ENCODE measurements around the gene SRL.
"Not testable (repeated sequence)": the region's sequence is repeated elsewhere in the genome, so short reads cannot be mapped to it uniquely, and the experiment has no call there.

SRL gene

GRCh38 chr16:4261557-4262172 lies 19.8 kb upstream of the SRL start:
- no peak overlapping the region for H3K27ac ChIP-seq (ENCODE audit: low read depth, low read length)
- no peak overlapping the region for H3K4me3 ChIP-seq (ENCODE audit: low read depth in 1 of 2, low read length in 2 of 2)
- H3K36me3 ChIP-seq (ENCODE audit: control insufficient read depth in 1 of 2, insufficient read depth in 2 of 2, low read length in 2 of 2), result peaks cover 0 to 13% of the 10 kb centered on the region in 2 donors
- no peak overlapping the region for H3K9ac ChIP-seq (ENCODE audit: low read depth in 1 of 2, low read length in 2 of 2)
- H3K9me3 ChIP-seq (ENCODE audit: control insufficient read depth in 1 of 2, low read length in 2 of 2), result no peaks in the 10 kb centered on the region
- H3K4me1 ChIP-seq (ENCODE audit: control insufficient read depth in 1 of 2, insufficient read depth in 2 of 2, low read length in 2 of 2), result peaks cover 30 to 37% of the 10 kb centered on the region in 2 donors
- H3K27me3 ChIP-seq (ENCODE audit: control insufficient read depth in 1 of 2, insufficient read depth in 2 of 2, low read length in 2 of 2), result no peaks in the 10 kb centered on the region

GRCh38 chr16:4260360-4260759 lies 18.5 kb upstream of the SRL start:
- Histone ChIP-seq H3K9ac (ENCODE audit: low read depth in 1 of 2, low read length in 2 of 2) (peak overlapping the region in 1 of 2 donors; percentile 2), H3K4me1 (ENCODE audit: control insufficient read depth in 1 of 2, insufficient read depth in 2 of 2, low read length in 2 of 2) (peaks cover 26 to 37% of the 10 kb centered on the region in 2 donors), H3K4me3 (ENCODE audit: low read depth in 1 of 2, low read length in 2 of 2) (peak overlapping the region; percentile 25 to 34), H3K36me3 (ENCODE audit: control insufficient read depth in 1 of 2, insufficient read depth in 2 of 2, low read length in 2 of 2) (peaks cover 0 to 13% of the 10 kb centered on the region in 2 donors), H3K27ac (ENCODE audit: low read depth, low read length) (no peak overlapping the region), H3K27me3 (ENCODE audit: control insufficient read depth in 1 of 2, insufficient read depth in 2 of 2, low read length in 2 of 2) (no peaks in the 10 kb centered on the region), H3K9me3 (ENCODE audit: control insufficient read depth in 1 of 2, low read length in 2 of 2) (no peaks in the 10 kb centered on the region)

GRCh38 chr16:4257646-4258556 lies 16.0 kb upstream of the SRL start:
- no peak overlapping the region for H3K9ac ChIP-seq (ENCODE audit: low read depth in 1 of 2, low read length in 2 of 2)
- H3K4me1 ChIP-seq (ENCODE audit: control insufficient read depth in 1 of 2, insufficient read depth in 2 of 2, low read length in 2 of 2), result peaks cover 13 to 19% of the 10 kb centered on the region in 2 donors
- H3K9me3 ChIP-seq (ENCODE audit: control insufficient read depth in 1 of 2, low read length in 2 of 2), result no peaks in the 10 kb centered on the region
- H3K27me3 ChIP-seq (ENCODE audit: control insufficient read depth in 1 of 2, insufficient read depth in 2 of 2, low read length in 2 of 2), result no peaks in the 10 kb centered on the region
- H3K27ac ChIP-seq (ENCODE audit: low read depth, low read length), result no peak overlapping the region
- H3K4me3 ChIP-seq (ENCODE audit: low read depth in 1 of 2, low read length in 2 of 2), result peak overlapping the region; percentile 8 to 28
- peaks cover 0 to 13% of the 10 kb centered on the region in 2 donors for H3K36me3 ChIP-seq (ENCODE audit: control insufficient read depth in 1 of 2, insufficient read depth in 2 of 2, low read length in 2 of 2)

GRCh38 chr16:4253394-4254150 lies 11.7 kb upstream of the SRL start:
- Histone ChIP-seq H3K9ac (ENCODE audit: low read depth in 1 of 2, low read length in 2 of 2) (peak overlapping the region; percentile 78 to 82), H3K4me3 (ENCODE audit: low read depth in 1 of 2, low read length in 2 of 2) (peak overlapping the region; percentile 72 to 82), H3K27ac (ENCODE audit: low read depth, low read length) (peak overlapping the region; percentile 88), H3K27me3 (ENCODE audit: control insufficient read depth in 1 of 2, insufficient read depth in 2 of 2, low read length in 2 of 2) (no peaks in the 10 kb centered on the region), H3K4me1 (ENCODE audit: control insufficient read depth in 1 of 2, insufficient read depth in 2 of 2, low read length in 2 of 2) (peaks cover 4 to 6% of the 10 kb centered on the region in 2 donors), H3K9me3 (ENCODE audit: control insufficient read depth in 1 of 2, low read length in 2 of 2) (no peaks in the 10 kb centered on the region), H3K36me3 (ENCODE audit: control insufficient read depth in 1 of 2, insufficient read depth in 2 of 2, low read length in 2 of 2) (no peaks in the 10 kb centered on the region)

GRCh38 chr16:4253012-4253393 lies 11.1 kb upstream of the SRL start:
- Histone ChIP-seq H3K9ac (ENCODE audit: low read depth in 1 of 2, low read length in 2 of 2) (peak overlapping the region; percentile 78 to 82), H3K27ac (ENCODE audit: low read depth, low read length) (peak overlapping the region; percentile 88), H3K4me3 (ENCODE audit: low read depth in 1 of 2, low read length in 2 of 2) (peak overlapping the region; percentile 72 to 82)
- not testable (repeated sequence) for H3K36me3 ChIP-seq (ENCODE audit: control insufficient read depth in 1 of 2, insufficient read depth in 2 of 2, low read length in 2 of 2); H3K27me3 ChIP-seq (ENCODE audit: control insufficient read depth in 1 of 2, insufficient read depth in 2 of 2, low read length in 2 of 2); H3K9me3 ChIP-seq (ENCODE audit: control insufficient read depth in 1 of 2, low read length in 2 of 2); H3K4me1 ChIP-seq (ENCODE audit: control insufficient read depth in 1 of 2, insufficient read depth in 2 of 2, low read length in 2 of 2)

GRCh38 chr16:4249530-4250308 lies 7.8 kb upstream of the SRL start:
- no peak overlapping the region for H3K9ac ChIP-seq (ENCODE audit: low read depth in 1 of 2, low read length in 2 of 2)
- no peak overlapping the region for H3K27ac ChIP-seq (ENCODE audit: low read depth, low read length)
- no peak overlapping the region for H3K4me3 ChIP-seq (ENCODE audit: low read depth in 1 of 2, low read length in 2 of 2)

GRCh38 chr16:4247460-4247784 lies 5.5 kb upstream of the SRL start:
- Histone ChIP-seq H3K36me3 (ENCODE audit: control insufficient read depth in 1 of 2, insufficient read depth in 2 of 2, low read length in 2 of 2) (no peaks in the 10 kb centered on the region), H3K9me3 (ENCODE audit: control insufficient read depth in 1 of 2, low read length in 2 of 2) (no peaks in the 10 kb centered on the region), H3K4me3 (ENCODE audit: low read depth in 1 of 2, low read length in 2 of 2) (no peak overlapping the region), H3K27ac (ENCODE audit: low read depth, low read length) (no peak overlapping the region), H3K4me1 (ENCODE audit: control insufficient read depth in 1 of 2, insufficient read depth in 2 of 2, low read length in 2 of 2) (peaks cover 9 to 13% of the 10 kb centered on the region in 2 donors), H3K27me3 (ENCODE audit: control insufficient read depth in 1 of 2, insufficient read depth in 2 of 2, low read length in 2 of 2) (no peaks in the 10 kb centered on the region), H3K9ac (ENCODE audit: low read depth in 1 of 2, low read length in 2 of 2) (no peak overlapping the region)

More at GRCh38 chr16:4249530-4250308, 7.8 kb upstream of the SRL start:
- Histone ChIP-seq H3K36me3 (ENCODE audit: control insufficient read depth in 1 of 2, insufficient read depth in 2 of 2, low read length in 2 of 2) (no peaks in the 10 kb centered on the region), H3K27me3 (ENCODE audit: control insufficient read depth in 1 of 2, insufficient read depth in 2 of 2, low read length in 2 of 2) (no peaks in the 10 kb centered on the region), H3K4me1 (ENCODE audit: control insufficient read depth in 1 of 2, insufficient read depth in 2 of 2, low read length in 2 of 2) (peaks cover 9 to 13% of the 10 kb centered on the region in 2 donors), H3K9me3 (ENCODE audit: control insufficient read depth in 1 of 2, low read length in 2 of 2) (no peaks in the 10 kb centered on the region)

- Histone ChIP-seq H3K27me3 (ENCODE audit: control insufficient read depth in 1 of 2, insufficient read depth in 2 of 2, low read length in 2 of 2) (no peaks in the 10 kb centered on the region), H3K27ac (ENCODE audit: low read depth, low read length) (no peak overlapping the region), H3K4me1 (ENCODE audit: control insufficient read depth in 1 of 2, insufficient read depth in 2 of 2, low read length in 2 of 2) (peaks cover 9 to 13% of the 10 kb centered on the region in 2 donors), H3K4me3 (ENCODE audit: low read depth in 1 of 2, low read length in 2 of 2) (no peak overlapping the region), H3K9me3 (ENCODE audit: control insufficient read depth in 1 of 2, low read length in 2 of 2) (no peaks in the 10 kb centered on the region), H3K36me3 (ENCODE audit: control insufficient read depth in 1 of 2, insufficient read depth in 2 of 2, low read length in 2 of 2) (no peaks in the 10 kb centered on the region), H3K9ac (ENCODE audit: low read depth in 1 of 2, low read length in 2 of 2) (no peak overlapping the region)
These were observed 5.0 kb upstream of the SRL start for GRCh38 chr16:4246777-4247459.

- no peaks in the 10 kb centered on the region for H3K27me3 ChIP-seq (ENCODE audit: control insufficient read depth in 1 of 2, insufficient read depth in 2 of 2, low read length in 2 of 2)
- H3K9me3 ChIP-seq (ENCODE audit: control insufficient read depth in 1 of 2, low read length in 2 of 2), result no peaks in the 10 kb centered on the region
- H3K4me3 ChIP-seq (ENCODE audit: low read depth in 1 of 2, low read length in 2 of 2), result no peak overlapping the region
- no peaks in the 10 kb centered on the region for H3K36me3 ChIP-seq (ENCODE audit: control insufficient read depth in 1 of 2, insufficient read depth in 2 of 2, low read length in 2 of 2)
- no peak overlapping the region for H3K9ac ChIP-seq (ENCODE audit: low read depth in 1 of 2, low read length in 2 of 2)
- no peak overlapping the region for H3K27ac ChIP-seq (ENCODE audit: low read depth, low read length)
- H3K4me1 ChIP-seq (ENCODE audit: control insufficient read depth in 1 of 2, insufficient read depth in 2 of 2, low read length in 2 of 2), result peaks cover 9 to 13% of the 10 kb centered on the region in 2 donors
These were observed 3.4 kb upstream of the SRL start for GRCh38 chr16:4245077-4245791.
